Liver (tissue), 9 donors: ENCODE results near the gene CLCN1. TPM values are rescaled to one million over a fixed set of nuclear protein-coding genes. Genes with fewer than 3 reads are reported as not detected.

Source experiments
- DNase-seq: peaks from one replicate; pipeline ENCODE4 v3.0.0-alpha.2; 2017; ENCODE audit warnings: low spot score
- H3K27ac ChIP-seq, 2 donors: one replicate each; pipeline ENCODE4 v1.7.0; 2013; ENCODE audit warnings: inconsistent platforms in 2 of 2, low read length in 2 of 2, control low read depth in 1 of 2, low read depth in 1 of 2, mild to moderate bottlenecking in 1 of 2
- H3K27me3 ChIP-seq, 4 donors: one replicate each; pipeline versions ENCODE4 v1.6.1 to v1.7.0; 2013; ENCODE audit warnings: low read length in 3 of 4, inconsistent platforms in 1 of 4, mild to moderate bottlenecking in 1 of 4, moderate library complexity in 1 of 4; ENCODE audit not compliant: control insufficient read depth in 4 of 4, insufficient read depth in 4 of 4
- H3K36me3 ChIP-seq, 4 donors: one replicate each; pipeline versions ENCODE4 v1.6.1 to v1.7.0; 2013; ENCODE audit warnings: low read length in 3 of 4, mild to moderate bottlenecking in 3 of 4, low read depth in 1 of 4, moderate library complexity in 1 of 4; ENCODE audit not compliant: control insufficient read depth in 4 of 4, insufficient read depth in 3 of 4
- H3K4me1 ChIP-seq, 4 donors: one replicate each; pipeline versions ENCODE4 v1.6.1 to v1.7.0; 2013; ENCODE audit warnings: low read length in 3 of 4, mild to moderate bottlenecking in 3 of 4, moderate library complexity in 1 of 4; ENCODE audit not compliant: control insufficient read depth in 4 of 4, insufficient read depth in 4 of 4
- H3K4me3 ChIP-seq, 3 donors: one replicate each; pipeline versions ENCODE4 v1.6.1 to v1.7.0; 2013; ENCODE audit warnings: low read length in 3 of 3, control low read depth in 1 of 3, low read depth in 1 of 3, mild to moderate bottlenecking in 1 of 3
- H3K9ac ChIP-seq, 2 donors: one replicate each; pipeline ENCODE4 v1.7.0; 2013; ENCODE audit warnings: low read length in 2 of 2, mild to moderate bottlenecking in 2 of 2, moderate library complexity in 2 of 2, control low read depth in 1 of 2, low read depth in 1 of 2
- H3K9me3 ChIP-seq, 4 donors: one replicate each; pipeline versions ENCODE4 v1.6.1 to v1.7.0; 2013; ENCODE audit warnings: low read length in 3 of 4; ENCODE audit not compliant: control insufficient read depth in 4 of 4
- ATF3 ChIP-seq: IDR thresholded peaks from 2 replicates; pipeline ENCODE4 v1.6.1; 2016; ENCODE audit warnings: antibody characterized with exemption
- CTCF ChIP-seq: fragments of 150-350 bp; IDR thresholded peaks from 2 replicates; pipeline ENCODE4 v1.5.1; 2017; ENCODE audit warnings: improper control_type of control experiment, low read depth, low read length; ENCODE audit not compliant: missing input control
- EGR1 ChIP-seq, 2 donors: IDR thresholded peaks; 2 replicates each; pipeline ENCODE4 v1.6.1; 2016 to 2018; ENCODE audit warnings: antibody characterized with exemption in 2 of 2, low read depth in 2 of 2
- FOXA2 ChIP-seq: IDR thresholded peaks from 2 replicates; pipeline ENCODE4 v1.6.1; 2016; ENCODE audit warnings: antibody characterized with exemption
- HNF4A ChIP-seq, 2 donors: conservative IDR thresholded peaks; 2 replicates each; pipeline ENCODE4 v1.6.1; 2016; ENCODE audit warnings: antibody characterized with exemption in 2 of 2, mild to moderate bottlenecking in 2 of 2
- HNF4G ChIP-seq: IDR thresholded peaks from 2 replicates; pipeline ENCODE4 v1.6.1; 2016; ENCODE audit warnings: antibody characterized with exemption
- JUND ChIP-seq, 2 donors: IDR thresholded peaks; 2 replicates each; pipeline ENCODE4 v1.6.1; 2016; ENCODE audit warnings: antibody characterized with exemption in 2 of 2
- MAX ChIP-seq: IDR thresholded peaks from 2 replicates; pipeline ENCODE4 v1.6.1; 2016; ENCODE audit warnings: antibody characterized with exemption
- RAD21 ChIP-seq, 2 donors: IDR thresholded peaks; 2 replicates each; pipeline ENCODE4 v1.6.1; 2016; ENCODE audit warnings: antibody characterized with exemption in 2 of 2, mild to moderate bottlenecking in 2 of 2
- REST ChIP-seq: IDR thresholded peaks from 2 replicates; pipeline ENCODE4 v1.6.1; 2016; ENCODE audit warnings: antibody characterized with exemption, mild to moderate bottlenecking
- RXRA ChIP-seq, 2 donors: IDR thresholded peaks; 2 replicates each; pipeline ENCODE4 v1.6.1; 2017 to 2018; ENCODE audit warnings: antibody characterized with exemption in 2 of 2, mild to moderate bottlenecking in 1 of 2
- SP1 ChIP-seq: IDR thresholded peaks from 2 replicates; pipeline ENCODE4 v1.6.1; 2018; ENCODE audit warnings: antibody characterized with exemption, mild to moderate bottlenecking
- TAF1 ChIP-seq: conservative IDR thresholded peaks from 2 replicates; pipeline ENCODE4 v1.6.1; 2016; ENCODE audit warnings: antibody characterized with exemption, mild to moderate bottlenecking
- YY1 ChIP-seq: IDR thresholded peaks from 2 replicates; pipeline ENCODE4 v1.6.1; 2016; ENCODE audit warnings: antibody characterized with exemption, mild to moderate bottlenecking
- ZBTB33 ChIP-seq: IDR thresholded peaks from 2 replicates; pipeline ENCODE4 v1.6.1; 2016; ENCODE audit warnings: antibody characterized with exemption
- WGBS: extraction: QIAGEN DNeasy Blood & Tissue Kit; methylation state at CpG from one replicate; pipeline ENCODE4 v1.1.7; 2013; 5-methylcytosine and 5-hydroxymethylcytosine counted together
- polyA plus RNA-seq, 2 donors: library from polyadenylated mRNA; stranded (reverse) in 1 of 2; unstranded in 1 of 2; fragments of 200-250 nt in 1 of 2; fragments of >200 nt in 1 of 2; fragmentation: Nextera tagmentation in 1 of 2; extraction: Ambion mirVana in 1 of 2; gene quantifications; one replicate each; pipeline versions ENCODE4 v1.2.1 to v1.2.3, GENCODE V29; 2013 to 2015
- total RNA-seq, 2 donors: library from RNA; depleted of rRNA; stranded (reverse); fragments of >200 nt; gene quantifications; one replicate each; pipeline ENCODE4 v1.2.3, GENCODE V29; 2014
- donor health status: healthy.
- donor health status: healthy.
- donor health status: healthy.
- donor health status: healthy.
- donor health status: healthy.

CLCN1 gene
- total and polyA plus RNA-seq, 4 donors = 0.01 to 0.08 TPM; not detected in 2

GRCh38 chr7:143285806-143286521 lies 29.9 kb upstream of the CLCN1 start (continued):
- TF ChIP-seq HNF4G (no peak), TAF1 (no peak), YY1 (no peak), ATF3 (no peak), SP1 (no peak)

GRCh38 chr7:143286522-143286890 lies 29.4 kb upstream of the CLCN1 start:
- no peak overlapping the region for H3K9ac ChIP-seq
- H3K9me3 ChIP-seq = no peaks in the 10 kb centered on the region
- H3K4me3 ChIP-seq = no peak overlapping the region
- peaks cover 0 to 2% (median 0%) of the 10 kb centered on the region in 4 donors for H3K36me3 ChIP-seq
- H3K4me1 ChIP-seq = peaks cover 6 to 46% (median 26%) of the 10 kb centered on the region in 4 donors
- WGBS = 77% methylated on average over 6 of the region's 6 CpGs
- no peak for TF ChIP-seq HNF4G
- TF ChIP-seq MAX = no peak
- no peak for TF ChIP-seq YY1
- no peak for TF ChIP-seq RXRA (IDR thresholded peaks at IDR 0.05)
- no peak for TF ChIP-seq ATF3
- TF ChIP-seq RAD21 (IDR thresholded peaks at IDR 0.05) = no peak
- TF ChIP-seq CTCF = no peak
- no peak for TF ChIP-seq REST
- no peak for TF ChIP-seq TAF1
- no peak for TF ChIP-seq EGR1 (IDR thresholded peaks at IDR 0.05; ENCODE audit: low read depth in 2 of 2)
- no peak for TF ChIP-seq FOXA2
- no peak for TF ChIP-seq JUND (IDR thresholded peaks at IDR 0.05)
- no peak for TF ChIP-seq HNF4A (conservative IDR thresholded peaks at IDR 0.05)
- no peak for TF ChIP-seq SP1
- TF ChIP-seq ZBTB33 = no peak
- no peak overlapping the region for H3K27ac ChIP-seq
- no peaks in the 10 kb centered on the region for H3K27me3 ChIP-seq
- no peak for DNase-seq
